Nephron (organoid): ENCODE measurements around the gene GAB4.

Experiments
- H3K27ac Mint-ChIP-seq, 3 experiments: 2 replicates each; pipeline ENCODE4 v1.8.0; 2020; ENCODE audit warnings: mixed read lengths in 3 of 3, mild to moderate bottlenecking in 2 of 3, moderate library complexity in 1 of 3
- H3K27me3 Mint-ChIP-seq: 2 replicates; pipeline ENCODE4 v1.8.0; 2021; ENCODE audit warnings: low read depth, mild to moderate bottlenecking, moderate library complexity, mixed read lengths
- H3K36me3 Mint-ChIP-seq: 2 replicates; pipeline ENCODE4 v1.8.0; 2020; ENCODE audit warnings: low read depth, mixed read lengths
- H3K4me1 Mint-ChIP-seq: 2 replicates; pipeline ENCODE4 v1.8.0; 2020; ENCODE audit warnings: mixed read lengths
- H3K4me3 Mint-ChIP-seq, 3 experiments: 2 replicates each; pipeline ENCODE4 v1.8.0; 2020; ENCODE audit warnings: mild to moderate bottlenecking in 3 of 3, mixed read lengths in 3 of 3, moderate library complexity in 2 of 3
- H3K9me3 Mint-ChIP-seq: 2 replicates; pipeline ENCODE4 v1.8.0; 2020; ENCODE audit warnings: mixed read lengths
- TF ChIP-seq, protein P1 (sequence below), 3 experiments: fragments of 200-600 bp; sonication (generic); IDR thresholded peaks; one replicate each; pipeline ENCODE4 v1.5.0; 2021; ENCODE audit warnings: antibody characterized with exemption in 3 of 3; ENCODE audit not compliant: unreplicated experiment in 3 of 3

Gene GAB4

DNA sequence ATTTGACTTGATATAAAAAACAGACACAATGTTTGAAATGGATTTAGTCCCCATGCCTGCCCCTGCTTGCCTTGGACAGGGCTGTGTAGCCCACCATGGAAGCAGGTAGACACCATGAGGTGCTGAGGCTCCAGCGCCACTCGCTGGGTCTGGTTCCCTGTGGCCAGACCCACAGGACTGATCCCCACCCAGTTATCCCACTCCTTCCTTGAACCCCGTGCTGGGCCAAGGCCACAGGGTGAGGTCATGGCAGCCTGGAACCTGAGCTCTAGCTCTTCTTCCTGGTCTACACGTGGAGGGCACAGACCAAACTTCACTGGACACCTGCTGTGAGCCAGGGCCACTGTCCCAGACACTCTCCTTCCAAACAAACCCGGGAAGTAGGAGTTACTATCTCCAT is 42.5 kb downstream of the GAB4 start:
- H3K9me3 Mint-ChIP-seq, result peaks cover 43% of the 10 kb centered on the region
- no peak overlapping the region for H3K4me3 Mint-ChIP-seq
- H3K27me3 Mint-ChIP-seq, result peaks cover 14% of the 10 kb centered on the region
- no peak overlapping the region for H3K27ac Mint-ChIP-seq
- H3K36me3 Mint-ChIP-seq, result peaks cover 6% of the 10 kb centered on the region
- TF ChIP-seq, protein P1, sequence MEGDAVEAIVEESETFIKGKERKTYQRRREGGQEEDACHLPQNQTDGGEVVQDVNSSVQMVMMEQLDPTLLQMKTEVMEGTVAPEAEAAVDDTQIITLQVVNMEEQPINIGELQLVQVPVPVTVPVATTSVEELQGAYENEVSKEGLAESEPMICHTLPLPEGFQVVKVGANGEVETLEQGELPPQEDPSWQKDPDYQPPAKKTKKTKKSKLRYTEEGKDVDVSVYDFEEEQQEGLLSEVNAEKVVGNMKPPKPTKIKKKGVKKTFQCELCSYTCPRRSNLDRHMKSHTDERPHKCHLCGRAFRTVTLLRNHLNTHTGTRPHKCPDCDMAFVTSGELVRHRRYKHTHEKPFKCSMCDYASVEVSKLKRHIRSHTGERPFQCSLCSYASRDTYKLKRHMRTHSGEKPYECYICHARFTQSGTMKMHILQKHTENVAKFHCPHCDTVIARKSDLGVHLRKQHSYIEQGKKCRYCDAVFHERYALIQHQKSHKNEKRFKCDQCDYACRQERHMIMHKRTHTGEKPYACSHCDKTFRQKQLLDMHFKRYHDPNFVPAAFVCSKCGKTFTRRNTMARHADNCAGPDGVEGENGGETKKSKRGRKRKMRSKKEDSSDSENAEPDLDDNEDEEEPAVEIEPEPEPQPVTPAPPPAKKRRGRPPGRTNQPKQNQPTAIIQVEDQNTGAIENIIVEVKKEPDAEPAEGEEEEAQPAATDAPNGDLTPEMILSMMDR (IDR thresholded peaks at IDR 0.05; ENCODE audit: unreplicated experiment in 3 of 3), result no peak
- H3K4me1 Mint-ChIP-seq, result no peaks in the 10 kb centered on the region

DNA sequence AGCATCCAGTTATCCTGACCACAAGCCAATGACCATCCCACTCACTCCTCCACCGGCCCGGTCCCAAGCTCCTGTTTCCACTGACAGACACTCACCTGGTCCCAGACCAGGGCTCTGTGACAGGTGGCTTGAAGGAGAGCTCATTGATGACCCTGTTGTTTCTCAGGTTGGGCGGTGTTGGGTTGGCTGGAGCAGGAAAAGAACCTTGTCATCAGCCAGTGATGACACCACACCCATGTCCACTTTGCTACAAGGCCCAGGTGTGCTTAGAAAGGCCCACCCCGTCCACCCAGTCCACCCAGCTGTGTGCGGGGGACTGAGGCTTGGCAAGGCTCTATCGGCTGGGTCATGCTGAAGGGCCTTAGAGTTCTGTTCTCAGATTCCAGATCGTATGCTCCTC is 42.9 kb downstream of the GAB4 start:
- H3K27ac Mint-ChIP-seq, result no peak overlapping the region
- H3K36me3 Mint-ChIP-seq, result peaks cover 6% of the 10 kb centered on the region
- H3K9me3 Mint-ChIP-seq, result peaks cover 41% of the 10 kb centered on the region
- TF ChIP-seq, protein P1 (IDR thresholded peaks at IDR 0.05; ENCODE audit: unreplicated experiment in 3 of 3), result no peak
- H3K27me3 Mint-ChIP-seq, result peaks cover 14% of the 10 kb centered on the region
- no peaks in the 10 kb centered on the region for H3K4me1 Mint-ChIP-seq
- H3K4me3 Mint-ChIP-seq, result no peak overlapping the region

DNA sequence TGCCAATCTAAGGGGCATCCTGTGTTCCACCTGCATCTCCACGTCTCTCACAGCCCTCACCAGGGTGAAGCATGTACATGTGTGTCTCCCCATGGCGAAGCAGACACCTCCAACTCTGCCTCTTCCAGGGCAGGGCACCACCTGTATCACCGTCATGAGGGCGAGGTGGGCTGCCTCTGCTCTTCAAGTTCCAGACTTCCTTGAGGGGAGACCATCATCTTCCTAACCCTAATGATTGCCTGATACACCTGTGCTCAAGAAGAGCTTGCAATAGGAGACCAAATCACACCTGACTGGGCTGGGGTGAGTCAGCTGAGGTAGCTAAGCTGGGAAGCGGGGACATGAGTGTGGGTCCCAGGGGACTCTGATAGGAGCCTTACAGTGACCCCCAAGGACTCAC is 43.7 kb downstream of the GAB4 start:
- H3K36me3 Mint-ChIP-seq, result peaks cover 6% of the 10 kb centered on the region
- H3K27me3 Mint-ChIP-seq, result peaks cover 14% of the 10 kb centered on the region
- no peak overlapping the region for H3K4me3 Mint-ChIP-seq
- H3K4me1 Mint-ChIP-seq, result no peaks in the 10 kb centered on the region
- TF ChIP-seq, protein P1 (IDR thresholded peaks at IDR 0.05; ENCODE audit: unreplicated experiment in 3 of 3), result no peak
- peaks cover 44% of the 10 kb centered on the region for H3K9me3 Mint-ChIP-seq
- H3K27ac Mint-ChIP-seq, result no peak overlapping the region

DNA sequence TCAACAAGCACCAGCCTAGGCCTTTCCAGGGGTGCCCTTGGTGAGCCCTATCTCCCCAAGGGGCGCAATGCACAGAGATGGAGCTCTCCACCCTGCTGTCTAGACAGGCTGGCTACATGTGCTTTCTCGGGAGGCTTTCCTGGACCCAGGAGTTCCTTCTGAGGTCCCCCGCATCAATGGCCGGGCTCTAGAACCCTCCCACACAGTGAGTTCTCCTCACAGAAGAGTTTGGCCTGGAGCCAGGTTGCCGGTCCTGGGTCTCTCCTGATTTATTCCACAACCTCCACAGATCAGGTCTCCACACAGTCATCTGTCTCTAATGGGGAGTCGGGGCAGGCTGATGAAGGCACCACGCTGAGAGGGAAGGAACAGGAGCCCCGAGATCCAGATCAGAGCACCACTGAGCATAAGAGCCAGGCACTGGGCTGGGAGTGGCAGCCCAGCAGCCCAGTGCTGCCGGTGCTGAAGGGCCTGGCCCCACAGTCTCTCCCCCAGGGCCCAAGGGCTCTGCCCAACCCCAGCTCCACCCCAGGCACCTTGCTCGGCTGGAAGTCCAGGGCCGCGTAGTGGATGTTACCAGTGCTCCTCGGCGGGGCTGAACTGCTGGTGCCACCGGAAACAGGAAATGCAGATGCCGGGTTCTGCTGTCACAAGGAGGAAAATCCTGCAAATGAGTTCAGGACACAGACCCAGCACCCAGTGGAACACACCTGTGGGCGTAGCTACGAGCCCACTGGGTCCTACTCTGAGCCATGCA is 44.7 kb downstream of the GAB4 start:
- peaks cover 6% of the 10 kb centered on the region for H3K36me3 Mint-ChIP-seq
- H3K27ac Mint-ChIP-seq, result no peak overlapping the region
- no peaks in the 10 kb centered on the region for H3K4me1 Mint-ChIP-seq
- peaks cover 12% of the 10 kb centered on the region for H3K27me3 Mint-ChIP-seq
- TF ChIP-seq, protein P1 (IDR thresholded peaks at IDR 0.05; ENCODE audit: unreplicated experiment in 3 of 3), result no peak
- no peak overlapping the region for H3K4me3 Mint-ChIP-seq
- peaks cover 45% of the 10 kb centered on the region for H3K9me3 Mint-ChIP-seq

DNA sequence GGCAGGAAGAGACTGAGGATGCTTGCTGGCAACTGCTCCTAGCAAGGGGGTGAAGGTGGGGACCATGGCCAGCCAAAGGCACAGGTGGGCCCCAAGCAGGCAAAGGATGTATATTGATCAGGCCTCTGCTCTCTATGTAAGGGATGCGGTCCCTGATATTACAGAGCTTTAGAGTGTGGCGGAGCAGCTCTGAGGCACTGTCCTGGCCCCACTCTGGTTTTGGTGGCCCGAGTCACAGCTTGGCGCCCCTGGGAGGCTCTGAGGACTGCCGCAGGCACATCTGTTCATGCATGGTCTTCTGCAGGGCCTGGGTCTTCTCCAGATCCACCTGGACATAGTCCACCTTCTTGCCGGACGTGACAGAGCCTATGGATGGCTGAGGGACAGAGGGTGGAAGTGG is 45.5 kb downstream of the GAB4 start:
- Mint-ChIP-seq H3K27me3 (peaks cover 7% of the 10 kb centered on the region), H3K27ac (no peak overlapping the region), H3K4me3 (no peak overlapping the region), H3K36me3 (peaks cover 6% of the 10 kb centered on the region), H3K9me3 (peaks cover 42% of the 10 kb centered on the region), H3K4me1 (no peaks in the 10 kb centered on the region)
- TF ChIP-seq, protein P1 (IDR thresholded peaks at IDR 0.05; ENCODE audit: unreplicated experiment in 3 of 3), result no peak
